ENCODE results near the gene SF3A1. TPM values are rescaled to one million over a fixed set of nuclear protein-coding genes. Genes with fewer than 3 reads are reported as not detected.
A peak's percentile ranks its signal among the peaks of the same experiment; 100 is the strongest.

SF3A1 gene
- total RNA-seq, 1 donor from 2014 or later, result 179 TPM

- peak; percentile 74 for DNase-seq (ENCODE audit: low spot score)
Measured at GRCh38 chr22:30386960-30387827, 30.5 kb upstream of the SF3A1 start, which contains the start of gene RNF215. RNF215 (minus strand) TSS chr22:30387411; CDS start chr22:30387313, 98 bp downstream.

GRCh38 chr22:30386608-30386959, 29.9 kb upstream of the SF3A1 start:
- DNase-seq (ENCODE audit: low spot score), result no peak

- DNase-seq (ENCODE audit: low spot score), result no peak
Measured at GRCh38 chr22:30385942-30386341, 29.2 kb upstream of the SF3A1 start.

GRCh38 chr22:30383061-30383460, 26.4 kb upstream of the SF3A1 start:
- DNase-seq (ENCODE audit: low spot score), result no peak

GRCh38 chr22:30382340-30382739, 25.6 kb upstream of the SF3A1 start:
- DNase-seq (ENCODE audit: low spot score), result no peak

GRCh38 chr22:30381264-30381663, 24.6 kb upstream of the SF3A1 start:
- no peak for DNase-seq (ENCODE audit: low spot score)

GRCh38 chr22:30380011-30380410, 23.3 kb upstream of the SF3A1 start:
- no peak for DNase-seq (ENCODE audit: low spot score)

GRCh38 chr22:30375312-30375849, 18.7 kb upstream of the SF3A1 start:
- DNase-seq (ENCODE audit: low spot score), result no peak

- no peak for DNase-seq (ENCODE audit: low spot score)
Measured at GRCh38 chr22:30373331-30374325, 16.9 kb upstream of the SF3A1 start.

- no peak for DNase-seq (ENCODE audit: low spot score)
Measured at GRCh38 chr22:30372915-30373314, 16.2 kb upstream of the SF3A1 start.

GRCh38 chr22:30371981-30372380, 15.3 kb upstream of the SF3A1 start:
- no peak for DNase-seq (ENCODE audit: low spot score)

- DNase-seq (ENCODE audit: low spot score), result no peak
Measured at GRCh38 chr22:30371321-30371720, 14.6 kb upstream of the SF3A1 start.

GRCh38 chr22:30370641-30371230, 14.0 kb upstream of the SF3A1 start:
- no peak for DNase-seq (ENCODE audit: low spot score)

GRCh38 chr22:30368420-30368819, 11.7 kb upstream of the SF3A1 start:
- no peak for DNase-seq (ENCODE audit: low spot score)

- DNase-seq (ENCODE audit: low spot score), result no peak
Measured at GRCh38 chr22:30365891-30366290, 9.2 kb upstream of the SF3A1 start.

GRCh38 chr22:30362651-30363281, 6.1 kb upstream of the SF3A1 start:
- DNase-seq (ENCODE audit: low spot score), result no peak

GRCh38 chr22:30361916-30362650, 5.4 kb upstream of the SF3A1 start:
- DNase-seq (ENCODE audit: low spot score), result no peak

- no peak for DNase-seq (ENCODE audit: low spot score)
Measured at GRCh38 chr22:30358541-30358940, 1.8 kb upstream of the SF3A1 start.

- DNase-seq (ENCODE audit: low spot score), result no peak
Measured at GRCh38 chr22:30357650-30358215, 1.0 kb upstream of the SF3A1 start.

GRCh38 chr22:30357236-30357570, 509 bp upstream of the SF3A1 start:
- DNase-seq (ENCODE audit: low spot score), result no peak

All from mucosa of gallbladder (tissue), 1 donor.